ENCODE data around the gene TRIM17. TPM values are rescaled to one million over a fixed set of nuclear protein-coding genes. Genes with fewer than 3 reads are reported as not detected.
A peak's percentile ranks its signal among the peaks of the same experiment; 100 is the strongest.

TRIM17 gene
- total RNA-seq, 2 experiments from 2014 or later, result 1.9 to 2.7 TPM

GRCh38 chr1:228423404-228424053 lies 6.9 kb upstream of the TRIM17 start:
- H3K27ac Mint-ChIP-seq, result no peak overlapping the region
- intact Hi-C loops (cut with micrococcal nuclease), result no loop called here
- H3K27me3 Mint-ChIP-seq, result peaks cover 4% of the 10 kb centered on the region
- no peak overlapping the region for H3K4me3 Mint-ChIP-seq
- no peaks in the 10 kb centered on the region for H3K36me3 Mint-ChIP-seq (ENCODE audit: low read depth)
- CTCF ChIA-PET, result interaction anchor here (1.0 kb wide), 1 partner anchor 77 kb away, joined by 3 read pairs; no protein-coding TSS in a partner anchor
- TF ChIP-seq, protein P1, sequence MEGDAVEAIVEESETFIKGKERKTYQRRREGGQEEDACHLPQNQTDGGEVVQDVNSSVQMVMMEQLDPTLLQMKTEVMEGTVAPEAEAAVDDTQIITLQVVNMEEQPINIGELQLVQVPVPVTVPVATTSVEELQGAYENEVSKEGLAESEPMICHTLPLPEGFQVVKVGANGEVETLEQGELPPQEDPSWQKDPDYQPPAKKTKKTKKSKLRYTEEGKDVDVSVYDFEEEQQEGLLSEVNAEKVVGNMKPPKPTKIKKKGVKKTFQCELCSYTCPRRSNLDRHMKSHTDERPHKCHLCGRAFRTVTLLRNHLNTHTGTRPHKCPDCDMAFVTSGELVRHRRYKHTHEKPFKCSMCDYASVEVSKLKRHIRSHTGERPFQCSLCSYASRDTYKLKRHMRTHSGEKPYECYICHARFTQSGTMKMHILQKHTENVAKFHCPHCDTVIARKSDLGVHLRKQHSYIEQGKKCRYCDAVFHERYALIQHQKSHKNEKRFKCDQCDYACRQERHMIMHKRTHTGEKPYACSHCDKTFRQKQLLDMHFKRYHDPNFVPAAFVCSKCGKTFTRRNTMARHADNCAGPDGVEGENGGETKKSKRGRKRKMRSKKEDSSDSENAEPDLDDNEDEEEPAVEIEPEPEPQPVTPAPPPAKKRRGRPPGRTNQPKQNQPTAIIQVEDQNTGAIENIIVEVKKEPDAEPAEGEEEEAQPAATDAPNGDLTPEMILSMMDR (IDR thresholded peaks at IDR 0.05), result no peak
- H3K9me3 Mint-ChIP-seq, result no peaks in the 10 kb centered on the region
- DNase-seq, result no peak
- H3K4me1 Mint-ChIP-seq (ENCODE audit: low read depth), result no peaks in the 10 kb centered on the region
- ATAC-seq, result no peak
- POLR2A ChIA-PET, result interaction anchor here (1.2 to 1.7 kb wide), 2 partner anchors 8 to 34 kb away, joined by 4 to 5 read pairs; a partner anchor contains a TSS

- peaks cover 12% of the 10 kb centered on the region for H3K27me3 Mint-ChIP-seq
- H3K27ac Mint-ChIP-seq, result no peak overlapping the region
- peaks cover 6% of the 10 kb centered on the region for H3K4me1 Mint-ChIP-seq (ENCODE audit: low read depth)
- TF ChIP-seq, protein P1 (IDR thresholded peaks at IDR 0.05), result no peak
- intact Hi-C loops (cut with micrococcal nuclease), result no loop called here
- DNase-seq (no peak), ATAC-seq (no peak)
- POLR2A ChIA-PET, result interaction anchor here (0.6 to 0.7 kb wide), 2 partner anchors 16 to 34 kb away, joined by 3 to 5 read pairs; no protein-coding TSS in a partner anchor
- no peak overlapping the region for H3K4me3 Mint-ChIP-seq
- no peaks in the 10 kb centered on the region for H3K9me3 Mint-ChIP-seq
- H3K36me3 Mint-ChIP-seq (ENCODE audit: low read depth), result no peaks in the 10 kb centered on the region
- CTCF ChIA-PET, result no interaction called here
These were observed 4.5 kb upstream of the TRIM17 start for GRCh38 chr1:228420968-228421826.

DNA sequence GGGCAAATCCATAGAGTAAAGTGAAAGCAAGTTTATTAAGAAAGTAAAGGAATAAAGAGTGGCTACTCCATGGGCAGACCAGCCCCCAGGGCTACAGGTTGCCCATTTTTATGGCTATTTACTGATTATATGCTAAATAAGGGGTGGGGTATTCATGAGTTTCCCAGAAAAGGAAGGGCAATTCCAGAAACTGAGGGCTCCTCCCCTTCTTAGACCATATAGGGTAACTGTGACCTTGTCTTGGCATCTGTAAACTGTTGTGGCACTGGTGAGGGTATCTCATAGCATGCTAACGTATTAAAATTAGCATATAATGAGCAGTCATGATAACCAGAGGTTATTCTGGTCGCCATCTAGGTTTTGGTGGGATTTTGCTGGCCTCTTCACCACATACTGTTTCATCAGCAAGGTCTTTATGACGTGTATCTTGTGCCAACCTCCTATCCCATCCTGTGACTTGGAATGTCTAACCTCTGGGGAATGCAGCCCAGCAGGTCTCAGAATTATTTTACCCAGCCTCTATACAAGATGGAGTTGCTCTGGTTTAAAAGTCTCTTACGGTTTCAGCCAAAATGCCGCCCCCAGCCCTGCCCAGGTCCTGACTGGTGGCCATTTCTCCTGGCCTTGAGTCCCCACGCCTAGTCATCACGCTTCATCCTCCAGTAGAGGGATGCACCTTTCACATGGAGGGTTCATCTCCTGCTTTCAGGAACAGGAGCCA lies 982 bp upstream of the TRIM17 start:
- Mint-ChIP-seq H3K9me3 (no peaks in the 10 kb centered on the region), H3K4me3 (no peak overlapping the region), H3K27me3 (peaks cover 15% of the 10 kb centered on the region), H3K4me1 (ENCODE audit: low read depth) (peaks cover 18% of the 10 kb centered on the region), H3K27ac (no peak overlapping the region), H3K36me3 (ENCODE audit: low read depth) (no peaks in the 10 kb centered on the region)
- intact Hi-C loops (cut with micrococcal nuclease), result no loop called here
- ATAC-seq (no peak), DNase-seq (no peak)
- CTCF ChIA-PET, result no interaction called here
- TF ChIP-seq, protein P1 (IDR thresholded peaks at IDR 0.05), result no peak
- POLR2A ChIA-PET, result interaction anchor here (1.2 kb wide), 1 partner anchor 12 kb away, joined by 4 read pairs; no protein-coding TSS in a partner anchor

GRCh38 chr1:228417061-228417460 lies 400 bp upstream of the TRIM17 start:
- peak overlapping the region; percentile 74 for H3K4me3 Mint-ChIP-seq
- ATAC-seq (no peak), DNase-seq (no peak)
- peaks cover 18% of the 10 kb centered on the region for H3K4me1 Mint-ChIP-seq (ENCODE audit: low read depth)
- CTCF ChIA-PET, result no interaction called here
- TF ChIP-seq, protein P1 (IDR thresholded peaks at IDR 0.05), result no peak
- H3K36me3 Mint-ChIP-seq (ENCODE audit: low read depth), result no peaks in the 10 kb centered on the region
- POLR2A ChIA-PET, result interaction anchor here (1.2 kb wide), 1 partner anchor 11 kb away, joined by 4 read pairs; no protein-coding TSS in a partner anchor
- H3K27me3 Mint-ChIP-seq, result peaks cover 15% of the 10 kb centered on the region
- no peak overlapping the region for H3K27ac Mint-ChIP-seq
- intact Hi-C loops (cut with micrococcal nuclease), result no loop called here
- no peaks in the 10 kb centered on the region for H3K9me3 Mint-ChIP-seq
